Prostate gland (tissue), 2 donors: Measurements from ENCODE around the gene CAPN8. TPM values are rescaled to one million over a fixed set of nuclear protein-coding genes. Genes with fewer than 3 reads are reported as not detected.
"Not testable (repeated sequence)": the region's sequence is repeated elsewhere in the genome, so short reads cannot be mapped to it uniquely, and the experiment has no call there.

Experiments
- DNase-seq: peaks from one replicate; pipeline ENCODE4 v3.0.0-alpha.2; 2019; ENCODE audit warnings: low spot score
- H3K27ac ChIP-seq, 2 donors: fragments of 200-600 bp; sonication (generic); 2 replicates each; pipeline ENCODE4 v1.5.1; 2017 to 2019
- H3K27me3 ChIP-seq: fragments of 200-600 bp; sonication (generic); replicated peaks from 2 replicates; pipeline ENCODE4 v1.5.1; 2019; ENCODE audit not compliant: insufficient read depth
- H3K36me3 ChIP-seq, 2 donors: fragments of 200-600 bp; sonication (generic); 1 replicate in 1 of 2; 2 replicates in 1 of 2; pipeline versions ENCODE4 v1.5.1 to v1.8.1; 2017 to 2019
- H3K4me1 ChIP-seq: fragments of 200-600 bp; sonication (generic); replicated peaks from 2 replicates; pipeline ENCODE4 v1.5.1; 2019
- H3K4me3 ChIP-seq, 2 donors: fragments of 200-600 bp; sonication (generic); 2 replicates each; pipeline ENCODE4 v1.5.1; 2017 to 2019
- H3K9me3 ChIP-seq: fragments of 200-600 bp; sonication (generic); 2 replicates; pipeline ENCODE4 v1.5.1; 2017
- CTCF ChIP-seq, 4 experiments: fragments of 200-600 bp in 2 of 4; fragments of 450-650 bp in 2 of 4; sonication (generic) in 2 of 4; IDR thresholded peaks; 1 replicate in 3 of 4; 2 replicates in 1 of 4; pipeline ENCODE4 v1.5.1; 2016 to 2019; ENCODE audit warnings: antibody characterized with exemption in 4 of 4, mild to moderate bottlenecking in 2 of 4, moderate library complexity in 2 of 4
- POLR2A ChIP-seq: fragments of 450-650 bp; IDR thresholded peaks from one replicate; pipeline ENCODE4 v1.6.1; 2016; ENCODE audit warnings: antibody characterized with exemption, mild to moderate bottlenecking
- POLR2AphosphoS5 ChIP-seq: sonication (generic); formaldehyde crosslinking; IDR thresholded peaks from one replicate; pipeline ENCODE4 v1.6.1; 2017; ENCODE audit warnings: antibody characterized with exemption
- WGBS: methylation state at CpG from one replicate; pipeline ENCODE4 v1.1.5; 2018; 5-methylcytosine and 5-hydroxymethylcytosine counted together
- intact Hi-C: fragments of 100-400 bp; cut with DNase I; formaldehyde crosslinking; loops from one replicate; pipeline ENCODE4 v1.14.2; 2022
- total RNA-seq, 2 donors: library from RNA; depleted of rRNA; stranded (reverse); fragments of >200 nt; gene quantifications; one replicate each; pipeline ENCODE4 v1.1.0, GENCODE V29; 2016

The CAPN8 gene
- total RNA-seq, 2 donors from 2014 or later, result 3.0 to 5.6 TPM

GRCh38 chr1:223520200-223520599, 145.3 kb downstream of the CAPN8 start:
- Histone ChIP-seq H3K4me1 (no peaks in the 10 kb centered on the region), H3K27ac (no peak overlapping the region), H3K27me3 (no peaks in the 10 kb centered on the region), H3K4me3 (no peak overlapping the region), H3K36me3 (no peaks in the 10 kb centered on the region), H3K9me3 (no peaks in the 10 kb centered on the region)
- WGBS, result 94% methylated on average over 4 of the region's 4 CpGs
- intact Hi-C loops, result no loop called here
- TF ChIP-seq POLR2AphosphoS5 (no peak), CTCF (IDR thresholded peaks at IDR 0.05) (no peak), POLR2A (no peak)
- no peak for DNase-seq

DNA sequence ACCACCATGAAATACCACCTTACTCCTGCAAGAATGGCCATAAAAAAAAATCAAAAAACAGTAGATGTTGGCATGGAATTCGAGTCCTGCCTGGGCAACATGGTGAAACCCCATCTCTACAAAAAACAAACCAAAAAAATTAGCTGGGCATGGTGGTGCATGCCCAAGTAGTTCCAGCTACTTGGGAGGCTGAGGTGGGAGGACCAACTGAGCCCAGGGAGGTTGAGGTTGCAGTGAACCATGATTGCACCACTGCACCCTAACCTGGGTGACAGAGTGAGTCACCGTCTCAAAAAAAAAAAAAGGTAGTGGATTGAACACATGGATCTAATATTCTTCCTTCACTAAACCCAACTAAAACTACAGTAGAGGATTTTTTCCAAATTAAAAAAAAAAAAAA, 146.4 kb downstream of the CAPN8 start:
- WGBS, result 74% methylated on average over 2 of the region's 2 CpGs
- intact Hi-C loops, result no loop called here

GRCh38 chr1:223518553-223518952, 146.9 kb downstream of the CAPN8 start:
- H3K4me3 ChIP-seq, H3K9me3 ChIP-seq, H3K27me3 ChIP-seq, H3K4me1 ChIP-seq, DNase-seq, H3K36me3 ChIP-seq, intact Hi-C loops, H3K27ac ChIP-seq: not testable (repeated sequence)
- peak; percentile 54 for TF ChIP-seq POLR2AphosphoS5
- WGBS, result 17% methylated on average over 1 of the region's 1 CpG

More for the DNA sequence above, 146.4 kb downstream of the CAPN8 start:
- no peaks in the 10 kb centered on the region for H3K36me3 ChIP-seq
- H3K27me3 ChIP-seq, result no peaks in the 10 kb centered on the region
- no peak overlapping the region for H3K27ac ChIP-seq
- no peak overlapping the region for H3K4me3 ChIP-seq
- no peak for DNase-seq
- H3K4me1 ChIP-seq, result no peaks in the 10 kb centered on the region
- no peaks in the 10 kb centered on the region for H3K9me3 ChIP-seq
- no peak for TF ChIP-seq POLR2AphosphoS5
- TF ChIP-seq CTCF (IDR thresholded peaks at IDR 0.05), result no peak
- no peak for TF ChIP-seq POLR2A

GRCh38 chr1:223515926-223516325, 149.6 kb downstream of the CAPN8 start:
- no peak for DNase-seq
- Histone ChIP-seq H3K9me3 (no peaks in the 10 kb centered on the region), H3K27ac (no peak overlapping the region), H3K4me3 (no peak overlapping the region), H3K4me1 (no peaks in the 10 kb centered on the region), H3K36me3 (no peaks in the 10 kb centered on the region), H3K27me3 (no peaks in the 10 kb centered on the region)
- WGBS, result 41% methylated on average over 7 of the region's 7 CpGs
- TF ChIP-seq POLR2AphosphoS5 (no peak), POLR2A (no peak), CTCF (IDR thresholded peaks at IDR 0.05) (no peak)
- intact Hi-C loops, result no loop called here

- Histone ChIP-seq H3K27ac (no peak overlapping the region), H3K4me3 (no peak overlapping the region), H3K4me1 (no peaks in the 10 kb centered on the region), H3K9me3 (no peaks in the 10 kb centered on the region), H3K36me3 (no peaks in the 10 kb centered on the region), H3K27me3 (no peaks in the 10 kb centered on the region)
- 64% methylated on average over 5 of the region's 5 CpGs for WGBS
- intact Hi-C loops, result no loop called here
- TF ChIP-seq POLR2A (no peak), CTCF (IDR thresholded peaks at IDR 0.05) (no peak), POLR2AphosphoS5 (no peak)
- no peak for DNase-seq
Observed at GRCh38 chr1:223515421-223515820, 150.1 kb downstream of the CAPN8 start.
